Neural cell (in vitro differentiated cells): ENCODE results near the gene WFDC5. TPM values are rescaled to one million over a fixed set of nuclear protein-coding genes. Genes with fewer than 3 reads are reported as not detected.

Experiments
- H2AFZ ChIP-seq: fragments of 200-600, 300-800 bp; sonication (generic), shearing (Covaris generic); 2 replicates; pipeline ENCODE4 v1.6.0; 2014; ENCODE audit warnings: low read depth, mild to moderate bottlenecking, antibody characterized with exemption, low read length, moderate library complexity
- H3F3A ChIP-seq: fragments of 200-600 bp; shearing (Covaris generic); 2 replicates; pipeline ENCODE4 v1.6.1; 2016; ENCODE audit warnings: mild to moderate bottlenecking, moderate library complexity, mixed read lengths, antibody characterized with exemption, low read length; ENCODE audit not compliant: insufficient read depth, poor library complexity, severe bottlenecking
- H3K27ac ChIP-seq: fragments of 200-600, 300-800 bp; sonication (generic), shearing (Covaris generic); 2 replicates; pipeline ENCODE4 v1.5.1; 2014; ENCODE audit warnings: mild to moderate bottlenecking, low read length, moderate library complexity
- H3K27me3 ChIP-seq: fragments of 300-800, 200-600 bp; sonication (generic), shearing (Covaris generic); 2 replicates; pipeline ENCODE4 v1.6.0; 2014; ENCODE audit warnings: mild to moderate bottlenecking, low read depth, low read length, moderate library complexity; ENCODE audit not compliant: insufficient read depth
- H3K36me3 ChIP-seq: fragments of 300-800, 200-600 bp; sonication (generic), shearing (Covaris generic); 2 replicates; pipeline ENCODE4 v1.5.1; 2014; ENCODE audit warnings: mild to moderate bottlenecking, antibody characterized with exemption, low read length, moderate library complexity; ENCODE audit not compliant: insufficient read depth
- H3K4me2 ChIP-seq: fragments of 300-800, 200-600 bp; sonication (generic), shearing (Covaris generic); 2 replicates; pipeline ENCODE4 v1.6.0; 2014; ENCODE audit warnings: mild to moderate bottlenecking, low read length
- H3K4me3 ChIP-seq: fragments of 300-800, 200-600 bp; sonication (generic), shearing (Covaris generic); 2 replicates; pipeline ENCODE4 v1.5.1; 2014; ENCODE audit warnings: mild to moderate bottlenecking, low read length, moderate library complexity
- H3K79me2 ChIP-seq: fragments of 200-600 bp; shearing (Covaris generic); replicated peaks from 2 replicates; pipeline ENCODE4 v1.6.0; 2014; ENCODE audit warnings: mild to moderate bottlenecking, low read length, moderate library complexity; ENCODE audit not compliant: insufficient read depth
- H3K9ac ChIP-seq: fragments of 300-800, 200-600 bp; sonication (generic), shearing (Covaris generic); 2 replicates; pipeline ENCODE4 v1.6.1; 2016; ENCODE audit warnings: mild to moderate bottlenecking, low read length, mixed read lengths
- H3K9me2 ChIP-seq: fragments of 200-600 bp; shearing (Covaris generic); 2 replicates; pipeline ENCODE4 v1.6.1; 2016; ENCODE audit warnings: mild to moderate bottlenecking, low read length, mixed read lengths; ENCODE audit not compliant: insufficient read depth
- H3K9me3 ChIP-seq: fragments of 200-600, 300-800 bp; sonication (generic), shearing (Covaris generic); 2 replicates; pipeline ENCODE4 v1.6.1; 2016; ENCODE audit warnings: mild to moderate bottlenecking, mixed run types, low read length, moderate library complexity, mixed read lengths
- H4K20me1 ChIP-seq: fragments of 200-600 bp; shearing (Covaris generic); 2 replicates; pipeline ENCODE4 v1.6.1; 2016; ENCODE audit warnings: mild to moderate bottlenecking, mixed run types; ENCODE audit not compliant: insufficient read depth
- CTCF ChIP-seq: fragments of 450-650 bp; IDR thresholded peaks from 2 replicates; pipeline ENCODE4 v1.5.1; 2014; ENCODE audit warnings: antibody characterized with exemption, mild to moderate bottlenecking, moderate library complexity; ENCODE audit not compliant: poor library complexity, severe bottlenecking
- EP300 ChIP-seq: fragments of 450-650 bp; conservative IDR thresholded peaks from 2 replicates; pipeline ENCODE4 v1.6.1; 2014; ENCODE audit warnings: antibody characterized with exemption, mild to moderate bottlenecking, moderate library complexity; ENCODE audit not compliant: poor library complexity, severe bottlenecking
- EZH2 ChIP-seq: fragments of 200-600, 300-800 bp; shearing (Covaris generic), sonication (generic); IDR thresholded peaks from 2 replicates; pipeline ENCODE4 v1.6.1; 2014; ENCODE audit warnings: antibody characterized with exemption, low read length, borderline replicate concordance, mild to moderate bottlenecking; ENCODE audit not compliant: insufficient read depth, poor library complexity, severe bottlenecking
- MXI1 ChIP-seq: fragments of 450-650 bp; conservative IDR thresholded peaks from 2 replicates; pipeline ENCODE4 v1.6.1; 2014; ENCODE audit warnings: antibody characterized with exemption, mild to moderate bottlenecking; ENCODE audit not compliant: poor library complexity, severe bottlenecking
- POLR2AphosphoS5 ChIP-seq: IDR thresholded peaks from 2 replicates; pipeline ENCODE4 v1.6.1; 2012
- RAD21 ChIP-seq: fragments of 450-650 bp; conservative IDR thresholded peaks from 2 replicates; pipeline ENCODE4 v1.6.1; 2014; ENCODE audit warnings: antibody characterized with exemption, mild to moderate bottlenecking, moderate library complexity
- REST ChIP-seq: IDR thresholded peaks from 2 replicates; pipeline ENCODE4 v1.6.1; 2012; ENCODE audit warnings: borderline replicate concordance
- SMC3 ChIP-seq: fragments of 450-650 bp; conservative IDR thresholded peaks from 2 replicates; pipeline ENCODE4 v1.6.1; 2014; ENCODE audit warnings: antibody characterized with exemption, mild to moderate bottlenecking, moderate library complexity; ENCODE audit not compliant: poor library complexity
- TAF1 ChIP-seq: IDR thresholded peaks from 2 replicates; pipeline ENCODE4 v1.6.1; 2012; ENCODE audit warnings: low read depth
- polyA plus RNA-seq: library from polyadenylated mRNA; depleted of rRNA; stranded (reverse); fragments of >200 nt; gene quantifications from 2 replicates; pipeline ENCODE4 v1.2.3, GENCODE V29; 2014

Gene WFDC5
- polyA plus RNA-seq, 1 donor from 2014 or later, result not detected

GRCh38 chr20:45061244-45061643 is 53.7 kb downstream of the WFDC5 start:
- Histone ChIP-seq H3K4me2 (no peak overlapping the region), H4K20me1 (no peaks in the 10 kb centered on the region), H3K36me3 (no peaks in the 10 kb centered on the region), H3K79me2 (no peaks in the 10 kb centered on the region), H3F3A (no peaks in the 10 kb centered on the region), H2AFZ (no peak overlapping the region), H3K27ac (no peak overlapping the region), H3K9me2 (no peaks in the 10 kb centered on the region), H3K4me3 (no peak overlapping the region), H3K9me3 (no peaks in the 10 kb centered on the region), H3K9ac (no peak overlapping the region), H3K27me3 (no peaks in the 10 kb centered on the region)
- TF ChIP-seq REST (no peak), TAF1 (no peak)

DNA sequence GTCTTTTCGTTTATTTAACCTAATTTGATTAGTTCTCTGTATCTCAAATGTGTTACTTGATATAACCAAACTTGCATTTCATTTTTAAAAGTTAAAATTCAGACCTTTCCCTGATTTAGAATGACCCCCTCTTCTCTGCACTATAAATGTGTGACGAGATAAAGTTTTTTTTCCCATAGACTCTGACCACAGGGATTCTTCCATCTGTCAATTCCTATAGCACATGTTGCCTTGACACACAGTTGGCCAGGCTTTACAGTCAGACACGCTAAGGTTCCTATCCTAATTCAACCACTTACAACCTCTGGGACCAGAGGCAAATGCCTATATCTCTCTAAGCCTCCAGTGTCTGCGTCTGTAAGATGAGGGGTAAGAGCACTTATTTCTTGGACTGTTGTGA is 54.7 kb downstream of the WFDC5 start:
- Histone ChIP-seq H2AFZ (no peak overlapping the region), H3K36me3 (no peaks in the 10 kb centered on the region), H3K4me3 (no peak overlapping the region), H3K79me2 (no peaks in the 10 kb centered on the region), H4K20me1 (no peaks in the 10 kb centered on the region), H3K4me2 (no peak overlapping the region), H3K9ac (no peak overlapping the region), H3K27ac (no peak overlapping the region), H3K9me3 (no peaks in the 10 kb centered on the region), H3F3A (no peaks in the 10 kb centered on the region), H3K27me3 (no peaks in the 10 kb centered on the region), H3K9me2 (no peaks in the 10 kb centered on the region)
- TF ChIP-seq CTCF (no peak), POLR2AphosphoS5 (no peak), EP300 (no peak), REST (no peak), RAD21 (no peak), SMC3 (no peak), EZH2 (no peak), TAF1 (no peak), MXI1 (no peak)

Other genes with a start within 250 kb of the WFDC5 start
- gene YWHAB, start 229.5 kb downstream of the WFDC5 start, polyA plus RNA-seq, result 242 and 279 TPM in 2 replicates
- gene PABPC1L, start 205.1 kb downstream of the WFDC5 start, polyA plus RNA-seq, result 3.6 and 6.2 TPM in 2 replicates
- gene TOMM34, start 154.8 kb downstream of the WFDC5 start, polyA plus RNA-seq, result 10.0 and 11.7 TPM in 2 replicates
- gene STK4, start 148.7 kb downstream of the WFDC5 start, polyA plus RNA-seq, result 12.5 and 14.0 TPM in 2 replicates
- not detected in 2 replicates for gene KCNS1, start 14.0 kb downstream of the WFDC5 start, polyA plus RNA-seq
- not detected in 2 replicates for gene WFDC12, start 9.3 kb upstream of the WFDC5 start, polyA plus RNA-seq
- gene PI3, start 59.7 kb upstream of the WFDC5 start, polyA plus RNA-seq, result 1.4 TPM in 1 of 2 replicates, not detected in the other
- gene SEMG1, start 91.9 kb upstream of the WFDC5 start, polyA plus RNA-seq, result not detected in 2 replicates
- not detected in 2 replicates for gene SEMG2, start 106.2 kb upstream of the WFDC5 start, polyA plus RNA-seq
- not detected in 2 replicates for gene SLPI, start 139.4 kb upstream of the WFDC5 start, polyA plus RNA-seq
- gene RBPJL, start 191.7 kb upstream of the WFDC5 start, polyA plus RNA-seq, result not detected in 2 replicates
- not detected in 2 replicates for gene MATN4, start 193.1 kb upstream of the WFDC5 start, polyA plus RNA-seq
- 0.24 TPM in 1 of 2 replicates, not detected in the other for gene SDC4, start 233.2 kb upstream of the WFDC5 start, polyA plus RNA-seq
- gene SYS1, start 248.0 kb upstream of the WFDC5 start, polyA plus RNA-seq, result 15.8 and 16.1 TPM in 2 replicates